H1 (cell line): ENCODE data around the gene CIRBP.

Experiments used
- ASH2L ChIP-seq: fragments of 200-600, 300-600 bp; sonication (generic); IDR thresholded peaks from one replicate; pipeline ENCODE4 v1.7.1; 2017; ENCODE audit warnings: low read length
- ATF3 ChIP-seq: IDR thresholded peaks from 2 replicates; pipeline ENCODE4 v1.6.1; 2011; ENCODE audit warnings: low read depth, mild to moderate bottlenecking, low read length; ENCODE audit not compliant: insufficient read depth
- E2F6 ChIP-seq: IDR thresholded peaks from 2 replicates; pipeline ENCODE4 v1.6.1; 2012; ENCODE audit warnings: inconsistent platforms
- EGR1 ChIP-seq: IDR thresholded peaks from 2 replicates; pipeline ENCODE4 v1.6.1; 2011; ENCODE audit warnings: low read depth, low read length, borderline replicate concordance
- EP300 ChIP-seq, 2 experiments: IDR thresholded peaks; 1 replicate in 1 of 2; 2 replicates in 1 of 2; pipeline ENCODE4 v1.6.1; 2011 to 2012; ENCODE audit warnings: low read depth in 2 of 2, low read length in 2 of 2, mild to moderate bottlenecking in 2 of 2, borderline replicate concordance in 1 of 2, inconsistent platforms in 1 of 2, moderate library complexity in 1 of 2
- POLR2A ChIP-seq, 2 experiments: IDR thresholded peaks; 1 replicate in 1 of 2; 2 replicates in 1 of 2; pipeline ENCODE4 v1.6.1; 2011; ENCODE audit warnings: low read depth in 2 of 2, low read length in 2 of 2, mild to moderate bottlenecking in 2 of 2; ENCODE audit errors: control extremely low read depth in 1 of 2
- RFX5 ChIP-seq: IDR thresholded peaks from 2 replicates; pipeline ENCODE4 v1.6.1; 2011; ENCODE audit warnings: low read depth, low read length, improper control_type of control experiment, borderline replicate concordance
- TCF12 ChIP-seq: IDR thresholded peaks from 2 replicates; pipeline ENCODE4 v1.6.1; 2011; ENCODE audit warnings: low read depth, mild to moderate bottlenecking, low read length

GRCh38 chr19:1264801-1265614 lies 4.1 kb upstream of the CIRBP start:
- TF ChIP-seq EP300 (IDR thresholded peaks at IDR 0.05; ENCODE audit: borderline replicate concordance in 1 of 2, low read depth in 2 of 2, low read length in 2 of 2), result no peak
- peak; percentile 81 for TF ChIP-seq ATF3
- no peak for TF ChIP-seq RFX5
- no peak for TF ChIP-seq EGR1
- TF ChIP-seq ASH2L, result peak; percentile 52
- TF ChIP-seq E2F6, result no peak
- TF ChIP-seq POLR2A (IDR thresholded peaks at IDR 0.05; ENCODE audit: control extremely low read depth in 1 of 2, low read depth in 2 of 2, low read length in 2 of 2), result no peak
- TF ChIP-seq TCF12, result 0 out of 2 replicates have a peak, but pooled peaks have one; percentile 45
